OCI-LY1 (cell line): ENCODE data around the gene SLC19A1.

ENCODE experiments used
- H2AFZ ChIP-seq: fragments of 200-600 bp; sonication (generic), shearing (Covaris generic); 2 replicates; pipeline ENCODE4 v1.6.0; 2014; ENCODE audit warnings: antibody characterized with exemption, mild to moderate bottlenecking, low read length
- H3F3A ChIP-seq: fragments of 200-600 bp; sonication (generic), shearing (Covaris generic); 2 replicates; pipeline ENCODE4 v1.6.0; 2014; ENCODE audit warnings: mild to moderate bottlenecking, antibody characterized with exemption, low read length, moderate library complexity; ENCODE audit not compliant: insufficient read depth
- H3K27ac ChIP-seq: fragments of 200-600 bp; sonication (generic); 2 replicates; pipeline ENCODE4 v1.5.1; 2014; ENCODE audit warnings: low read length, mixed run types, mild to moderate bottlenecking, low read depth; ENCODE audit not compliant: poor library complexity, severe bottlenecking
- H3K27me3 ChIP-seq: fragments of 200-600 bp; sonication (generic); 2 replicates; pipeline ENCODE4 v1.6.0; 2014; ENCODE audit warnings: antibody characterized with exemption, mild to moderate bottlenecking, low read length, moderate library complexity; ENCODE audit not compliant: insufficient read depth
- H3K36me3 ChIP-seq: fragments of 200-600 bp; sonication (generic); 2 replicates; pipeline ENCODE4 v1.6.1; 2014; ENCODE audit warnings: mild to moderate bottlenecking, antibody characterized with exemption, low read length, moderate library complexity, mixed read lengths; ENCODE audit not compliant: insufficient read depth
- H3K4me1 ChIP-seq: fragments of 200-600 bp; sonication (generic); 2 replicates; pipeline ENCODE4 v1.5.1; 2014; ENCODE audit warnings: mild to moderate bottlenecking, low read length, moderate library complexity; ENCODE audit not compliant: insufficient read depth, severe bottlenecking
- H3K4me2 ChIP-seq: fragments of 200-600 bp; sonication (generic), shearing (Covaris generic); 2 replicates; pipeline ENCODE4 v1.6.1; 2014; ENCODE audit warnings: low read length
- H3K4me3 ChIP-seq: fragments of 200-600 bp; sonication (generic); 2 replicates; pipeline ENCODE4 v1.5.1; 2014; ENCODE audit warnings: low read length, low read depth, mild to moderate bottlenecking, mixed read lengths; ENCODE audit not compliant: poor library complexity, severe bottlenecking
- H3K79me2 ChIP-seq: fragments of 200-600 bp; shearing (Covaris generic); 2 replicates; pipeline ENCODE4 v1.6.1; 2016; ENCODE audit warnings: mixed run types, low read length, mixed read lengths; ENCODE audit not compliant: insufficient read depth
- H3K9ac ChIP-seq: fragments of 200-600 bp; sonication (generic), shearing (Covaris generic); 2 replicates; pipeline ENCODE4 v1.6.1; 2014; ENCODE audit warnings: mild to moderate bottlenecking, low read length, mixed read lengths
- H3K9me2 ChIP-seq: fragments of 200-600 bp; sonication (generic), shearing (Covaris generic); 2 replicates; pipeline ENCODE4 v1.6.1; 2014; ENCODE audit warnings: low read depth, mild to moderate bottlenecking, low read length, mixed read lengths
- H3K9me3 ChIP-seq: fragments of 200-600 bp; shearing (Covaris generic); 2 replicates; pipeline ENCODE4 v1.6.1; 2014; ENCODE audit warnings: low read length, mixed read lengths
- H4K20me1 ChIP-seq: fragments of 200-600 bp; sonication (generic), shearing (Covaris generic); 2 replicates; pipeline ENCODE4 v1.6.0; 2016; ENCODE audit warnings: mild to moderate bottlenecking, low read length; ENCODE audit not compliant: insufficient read depth
- CTCF ChIP-seq: fragments of 200-600 bp; sonication (generic), shearing (Covaris generic); IDR thresholded peaks from 2 replicates; pipeline ENCODE4 v1.5.1; 2017; ENCODE audit warnings: mild to moderate bottlenecking, antibody characterized with exemption, low read length, moderate library complexity, mixed read lengths
- EZH2 ChIP-seq: fragments of 200-600 bp; sonication (generic), shearing (Covaris generic); IDR thresholded peaks from 2 replicates; pipeline ENCODE4 v1.8.0; 2017; ENCODE audit warnings: borderline replicate concordance, mixed run types, mild to moderate bottlenecking, antibody characterized with exemption, low read length, moderate library complexity, mixed read lengths

SLC19A1 gene

GRCh38 chr21:45506241-45506817 lies 35.9 kb downstream of the SLC19A1 start:
- H3K27ac ChIP-seq = no peak overlapping the region
- H3K9me2 ChIP-seq = no peaks in the 10 kb centered on the region
- H3F3A ChIP-seq = no peaks in the 10 kb centered on the region
- no peaks in the 10 kb centered on the region for H3K9me3 ChIP-seq
- TF ChIP-seq EZH2 (no peak), CTCF (no peak)
- no peak overlapping the region for H3K9ac ChIP-seq
- H3K27me3 ChIP-seq = peaks cover 6% of the 10 kb centered on the region; the same call in 1 of the 2 replicates
- H3K4me2 ChIP-seq = no peak overlapping the region
- no peaks in the 10 kb centered on the region for H3K4me1 ChIP-seq
- H2AFZ ChIP-seq = no peak overlapping the region
- no peaks in the 10 kb centered on the region for H3K36me3 ChIP-seq
- H4K20me1 ChIP-seq = no peaks in the 10 kb centered on the region
- H3K4me3 ChIP-seq = no peak overlapping the region
- H3K79me2 ChIP-seq = no peaks in the 10 kb centered on the region

GRCh38 chr21:45505416-45506021 lies 36.7 kb downstream of the SLC19A1 start:
- Histone ChIP-seq H3K9ac (no peak overlapping the region), H3K4me3 (no peak overlapping the region), H3K9me2 (no peaks in the 10 kb centered on the region), H3K9me3 (no peaks in the 10 kb centered on the region), H3K4me2 (no peak overlapping the region), H3K79me2 (no peaks in the 10 kb centered on the region), H4K20me1 (no peaks in the 10 kb centered on the region), H3F3A (no peaks in the 10 kb centered on the region), H3K4me1 (no peaks in the 10 kb centered on the region), H3K36me3 (no peaks in the 10 kb centered on the region), H3K27me3 (peaks cover 6% of the 10 kb centered on the region; the same call in 1 of the 2 replicates), H3K27ac (no peak overlapping the region), H2AFZ (no peak overlapping the region)
- TF ChIP-seq CTCF = no peak
- TF ChIP-seq EZH2 = no peak

- no peak overlapping the region for H3K9ac ChIP-seq
- H3K27ac ChIP-seq = no peak overlapping the region
- H3K9me3 ChIP-seq = no peaks in the 10 kb centered on the region
- no peaks in the 10 kb centered on the region for H3K36me3 ChIP-seq
- no peak overlapping the region for H3K4me3 ChIP-seq
- no peaks in the 10 kb centered on the region for H3K9me2 ChIP-seq
- H4K20me1 ChIP-seq = no peaks in the 10 kb centered on the region
- H2AFZ ChIP-seq = no peak overlapping the region
- no peaks in the 10 kb centered on the region for H3K4me1 ChIP-seq
- H3K79me2 ChIP-seq = no peaks in the 10 kb centered on the region
- H3F3A ChIP-seq = no peaks in the 10 kb centered on the region
- no peak for TF ChIP-seq CTCF
- TF ChIP-seq EZH2 = no peak
- H3K4me2 ChIP-seq = no peak overlapping the region
- peaks cover 6% of the 10 kb centered on the region; the same call in 1 of the 2 replicates for H3K27me3 ChIP-seq
These were observed 37.5 kb downstream of the SLC19A1 start for GRCh38 chr21:45504516-45505415.
